GM12865 (cell line): Measurements from ENCODE around the gene AKTIP.

ENCODE experiments used
- DNase-seq: peaks from one replicate; pipeline ENCODE4 v3.0.0; 2010; ENCODE audit warnings: low read depth
- H3K4me3 ChIP-seq: 2 replicates; pipeline ENCODE4 v1.5.1; 2011; ENCODE audit warnings: mild to moderate bottlenecking, low read depth, low read length, control low read depth
- CTCF ChIP-seq: IDR thresholded peaks from 2 replicates; pipeline ENCODE4 v1.5.1; 2011; ENCODE audit warnings: low read length, control low read depth, low read depth, inconsistent platforms; ENCODE audit not compliant: insufficient read depth; ENCODE audit errors: missing control alignments

AKTIP gene

GRCh38 chr16:53511403-53512280 is 8.6 kb upstream of the AKTIP start:
- no peak for TF ChIP-seq CTCF
- DNase-seq: no peak
- no peak overlapping the region for H3K4me3 ChIP-seq

- H3K4me3 ChIP-seq: no peak overlapping the region
- no peak for DNase-seq
- no peak for TF ChIP-seq CTCF
Measured at GRCh38 chr16:53511084-53511402, 8.0 kb upstream of the AKTIP start.

GRCh38 chr16:53510704-53511070 is 7.7 kb upstream of the AKTIP start:
- no peak for TF ChIP-seq CTCF
- DNase-seq: no peak
- H3K4me3 ChIP-seq: no peak overlapping the region

- DNase-seq: peak; percentile 59
- no peak overlapping the region for H3K4me3 ChIP-seq
- TF ChIP-seq CTCF: peak; percentile 91
Measured at GRCh38 chr16:53509906-53510703, 7.1 kb upstream of the AKTIP start.

- no peak overlapping the region for H3K4me3 ChIP-seq
- no peak for TF ChIP-seq CTCF
- DNase-seq: no peak
Measured at GRCh38 chr16:53507464-53508179, 4.6 kb upstream of the AKTIP start.

GRCh38 chr16:53506254-53506653 is 3.2 kb upstream of the AKTIP start:
- H3K4me3 ChIP-seq: no peak overlapping the region
- DNase-seq: no peak
- no peak for TF ChIP-seq CTCF
